ENCODE results near the gene ZNF705A.
A peak's percentile ranks its signal among the peaks of the same experiment; 100 is the strongest.
"Not testable (repeated sequence)": the region's sequence is repeated elsewhere in the genome, so short reads cannot be mapped to it uniquely, and the experiment has no call there.

ZNF705A gene

GRCh38 chr12:8156845-8157244 is at the start of gene ZNF705A:
TSS of gene ZNF705A (plus strand) at chr12:8157015. CDS start at chr12:8172626, 15,611 bp downstream.
- DNase-seq, result no peak

- peak; percentile 4 for DNase-seq
Observed at GRCh38 chr12:8108808-8109398, 47.9 kb upstream of the ZNF705A start.

DNA sequence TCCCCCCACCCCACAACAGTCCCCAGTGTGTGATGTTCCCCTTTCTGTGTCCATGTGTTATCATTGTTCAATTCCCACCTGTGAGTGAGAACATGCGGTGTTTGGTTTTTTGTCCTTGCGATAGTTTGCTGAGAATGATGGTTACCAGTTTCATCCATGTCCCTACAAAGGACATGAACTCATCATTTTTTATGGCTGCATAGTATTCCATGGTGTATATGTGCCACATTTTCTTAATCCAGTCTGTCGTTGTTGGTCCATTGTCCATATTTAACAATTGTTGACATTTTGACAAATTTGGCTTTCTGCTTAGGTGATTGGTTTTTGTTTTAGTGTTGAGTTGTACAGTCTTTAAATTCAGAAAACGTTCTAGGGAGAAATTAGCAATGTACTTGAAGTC is 43.7 kb upstream of the ZNF705A start:
- not testable (repeated sequence) for DNase-seq

DNA sequence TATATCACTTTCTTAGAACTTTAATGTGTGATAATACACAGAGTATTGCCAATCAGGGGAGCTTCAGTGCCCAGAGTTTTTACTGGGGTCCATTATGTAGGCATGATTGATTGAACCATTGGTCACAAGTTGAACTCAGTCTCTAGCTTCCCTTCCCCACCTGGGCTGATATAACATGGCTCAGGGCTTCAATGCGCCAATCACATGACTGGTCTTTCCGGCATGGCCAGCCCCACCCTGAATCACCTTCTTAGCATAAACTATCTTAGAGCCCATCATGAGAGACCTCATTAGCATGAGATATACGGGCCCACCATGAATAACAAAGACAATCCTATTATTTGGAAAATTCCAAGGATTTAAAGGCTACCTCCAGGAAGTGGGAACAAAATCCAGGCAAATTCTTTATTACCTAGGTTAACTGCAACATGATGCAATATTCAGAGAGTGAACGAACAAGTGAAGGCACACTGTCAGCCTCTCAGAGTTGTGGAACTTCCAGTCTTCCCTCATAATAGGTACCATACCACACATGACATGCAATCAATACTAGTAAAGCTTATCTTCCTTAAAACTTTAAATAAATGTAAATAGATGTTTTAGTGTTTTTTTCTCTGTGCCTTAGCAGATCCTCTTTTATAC is 36.6 kb upstream of the ZNF705A start:
- DNase-seq, result no peak

DNA sequence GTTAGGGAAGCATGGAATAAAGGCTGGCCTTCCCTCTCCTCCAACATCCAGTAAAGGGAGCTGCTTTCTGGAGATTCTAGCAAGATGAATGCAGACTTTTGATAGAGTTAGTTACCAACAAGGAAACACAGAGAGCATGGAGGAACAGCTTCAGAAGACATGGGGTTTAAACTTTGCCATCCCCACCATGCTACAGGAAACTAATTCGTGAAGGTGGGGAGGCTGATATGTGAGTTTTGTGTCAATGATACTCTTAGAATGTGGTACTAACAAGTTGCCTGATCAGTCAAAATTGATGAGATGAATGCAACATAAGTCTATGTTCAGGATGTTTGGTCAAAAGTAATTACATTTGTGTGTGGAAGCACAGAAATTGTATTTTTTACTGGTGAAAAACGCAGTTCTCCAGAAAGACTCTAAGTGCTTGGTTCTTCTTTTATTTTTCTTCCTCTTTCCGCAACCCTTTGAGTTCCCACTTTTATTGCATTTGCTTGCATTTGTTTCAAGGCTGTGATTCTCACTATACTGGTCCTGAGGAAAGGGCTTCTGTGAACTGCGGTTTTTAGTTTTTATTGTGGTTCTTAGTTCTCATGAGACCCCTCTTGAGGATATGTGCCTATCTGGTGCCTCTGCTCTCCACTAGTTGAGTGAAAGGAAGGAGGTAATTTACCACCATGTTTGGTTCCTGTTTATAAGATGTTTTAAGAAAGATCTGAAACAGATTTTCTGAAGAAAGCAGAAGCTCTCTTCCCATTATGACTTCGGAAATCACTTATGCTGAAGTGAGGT is 33.5 kb upstream of the ZNF705A start, which contains the start of gene CLEC4A:
TSS of gene CLEC4A (plus strand) at position 494 of the 789 bp plus-strand sequence. CDS start at position 756, 262 bp downstream.
- DNase-seq, result no peak

DNA sequence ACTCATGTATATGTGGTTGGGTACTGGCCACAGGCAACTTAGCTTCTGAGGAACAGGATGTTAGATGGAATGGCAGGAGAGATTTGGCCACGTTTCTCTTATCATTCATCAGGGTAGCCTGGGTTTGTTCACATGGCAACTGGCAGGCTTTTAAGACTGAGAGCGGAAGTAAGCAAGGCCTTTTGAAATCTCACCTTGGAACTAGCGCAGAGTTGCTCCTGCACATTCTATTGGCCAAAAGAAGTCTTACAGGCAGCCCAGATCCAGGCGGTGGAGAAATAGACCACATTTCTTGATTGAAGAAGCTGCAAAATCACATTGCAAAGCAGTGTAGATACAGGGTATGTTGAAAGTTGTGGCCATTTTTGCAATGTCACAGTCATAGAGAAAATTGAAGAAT is 29.7 kb upstream of the ZNF705A start:
- DNase-seq, result no peak

DNA sequence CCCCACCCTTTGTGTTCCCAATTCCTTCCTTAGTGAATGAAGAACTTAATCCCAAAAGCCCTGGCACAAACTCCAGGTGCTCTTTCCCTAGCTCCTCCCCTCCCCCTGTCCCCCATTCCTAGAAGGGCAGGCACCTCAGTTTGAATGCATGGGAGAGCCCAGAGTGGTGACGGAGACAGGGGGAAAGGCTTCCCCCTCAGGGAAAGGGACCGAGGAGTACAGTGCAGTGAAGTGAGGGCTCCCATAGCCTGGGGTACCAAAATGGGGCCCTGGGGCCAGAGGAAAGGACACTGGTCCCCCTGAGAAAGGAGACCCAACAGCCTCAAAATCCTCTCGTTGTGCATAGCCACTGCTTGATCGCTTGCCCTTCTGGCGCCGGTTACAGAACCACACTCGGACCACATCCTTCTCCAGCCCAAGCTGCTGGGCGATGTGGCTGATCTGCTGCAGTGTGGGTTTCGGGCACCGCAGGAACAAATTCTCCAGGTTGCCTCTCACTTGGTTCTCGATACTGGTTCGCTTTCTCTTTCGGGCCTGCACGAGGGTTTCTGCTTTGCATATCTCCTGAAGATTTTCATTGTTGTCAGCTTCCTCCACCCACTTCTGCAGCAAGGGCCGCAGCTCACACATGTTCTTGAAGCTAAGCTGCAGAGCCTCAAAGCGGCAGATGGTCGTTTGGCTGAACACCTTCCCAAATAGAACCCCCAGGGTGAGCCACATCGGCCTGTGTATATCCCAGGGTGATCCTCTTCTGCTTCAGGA is 23.0 kb upstream of the ZNF705A start:
- DNase-seq, result not testable (repeated sequence)

DNA sequence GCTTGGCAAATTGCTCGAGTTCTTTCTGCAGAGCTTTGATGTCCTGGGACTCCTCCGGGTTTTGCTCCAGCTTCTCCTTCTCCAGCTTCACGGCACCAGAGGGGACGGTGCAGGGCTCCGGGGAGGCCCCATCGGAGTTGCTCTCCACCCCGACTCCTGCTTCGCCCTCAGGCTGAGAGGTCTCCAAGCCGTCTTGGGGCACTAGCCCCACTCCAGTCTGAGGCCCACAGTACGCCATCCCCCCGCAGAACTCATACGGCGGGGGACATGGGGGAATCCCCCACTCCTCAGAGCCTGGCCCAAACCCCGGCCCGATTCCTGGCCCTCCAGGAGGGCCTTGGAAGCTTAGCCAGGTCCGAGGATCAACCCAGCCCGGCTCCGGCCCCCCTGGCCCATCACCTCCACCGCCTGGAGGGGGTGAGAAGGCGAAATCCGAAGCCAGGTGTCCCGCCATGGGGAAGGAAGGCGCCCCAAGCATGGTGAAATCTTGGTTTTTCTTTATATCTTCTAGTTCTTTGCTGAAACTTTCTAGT is 22.4 kb upstream of the ZNF705A start:
- DNase-seq, result not testable (repeated sequence)

DNA sequence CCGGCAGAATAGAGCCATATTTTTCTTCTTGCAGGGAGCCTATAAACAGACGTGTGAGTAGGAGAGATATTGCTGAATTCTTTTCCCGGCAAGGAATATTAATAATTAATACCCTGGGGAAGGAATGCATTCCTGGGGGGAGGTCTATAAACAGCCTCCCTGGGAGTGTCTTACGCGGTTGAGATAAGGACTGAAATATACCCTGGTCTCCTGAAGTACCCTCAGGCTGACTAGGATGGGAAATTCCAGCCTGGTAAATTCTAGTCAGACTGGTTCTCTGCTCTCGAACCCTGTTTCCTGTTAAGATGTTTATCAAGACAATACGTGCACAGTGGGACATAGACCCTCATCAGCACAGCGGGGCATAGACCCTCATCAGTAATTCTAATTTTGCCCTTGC is 15.2 kb upstream of the ZNF705A start:
- DNase-seq, result not testable (repeated sequence)

- DNase-seq, result no peak
Observed at GRCh38 chr12:8143261-8143660, 13.6 kb upstream of the ZNF705A start.

DNA sequence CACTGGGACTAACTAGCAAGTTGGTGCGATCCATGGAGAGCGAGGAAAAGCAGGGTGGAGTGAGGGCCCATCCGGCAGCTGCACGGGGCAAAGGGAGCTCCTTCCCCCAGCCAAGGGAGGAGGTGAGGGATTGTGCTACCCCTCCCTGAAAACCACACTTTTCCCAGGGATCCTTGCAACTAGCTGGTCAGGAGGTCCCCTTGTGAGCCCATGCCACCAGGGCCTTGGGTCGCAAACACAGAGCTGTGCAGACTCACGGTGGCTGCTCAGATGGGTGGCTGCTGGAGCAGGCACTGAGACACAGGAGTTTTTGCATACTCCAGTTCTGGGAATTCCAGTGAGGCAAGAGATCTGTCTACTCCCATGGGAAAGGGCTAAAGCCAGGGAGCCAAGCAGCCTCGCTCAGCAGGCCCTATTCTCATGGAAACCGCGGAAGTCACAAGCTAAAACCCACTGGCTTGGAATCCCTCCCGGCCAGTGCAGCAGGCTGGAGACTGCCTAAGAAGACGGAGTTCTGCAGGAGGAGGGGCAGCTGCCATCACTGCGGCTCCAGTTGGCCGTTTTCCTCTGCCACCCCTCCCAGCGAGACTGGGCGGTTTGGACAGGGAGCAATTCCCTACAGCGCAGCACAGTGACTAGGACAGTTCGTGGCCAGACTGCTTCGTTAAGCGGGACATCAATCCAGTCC is 10.9 kb upstream of the ZNF705A start:
- DNase-seq, result no peak

DNA sequence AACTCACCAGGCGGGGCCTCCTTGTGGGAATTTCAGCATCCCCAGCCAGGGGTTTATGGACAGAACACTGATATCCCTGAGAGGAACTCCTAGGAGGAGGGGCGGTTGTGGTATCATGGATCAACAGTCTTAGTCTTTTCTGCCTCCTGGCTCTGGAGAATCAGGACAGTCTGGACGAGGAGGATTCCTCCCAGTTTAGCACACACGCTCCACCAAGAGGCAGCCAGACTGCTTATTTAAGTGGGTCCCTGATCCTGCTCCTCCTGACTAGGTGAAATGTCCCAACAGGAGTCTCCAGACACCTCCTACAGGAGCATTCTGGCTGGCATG is 10.4 kb upstream of the ZNF705A start:
- no peak for DNase-seq

GRCh38 chr12:8154526-8154925 is 2.3 kb upstream of the ZNF705A start:
- no peak for DNase-seq

- no peak for DNase-seq
Observed at GRCh38 chr12:8156416-8156815, 399 bp upstream of the ZNF705A start.

DNA sequence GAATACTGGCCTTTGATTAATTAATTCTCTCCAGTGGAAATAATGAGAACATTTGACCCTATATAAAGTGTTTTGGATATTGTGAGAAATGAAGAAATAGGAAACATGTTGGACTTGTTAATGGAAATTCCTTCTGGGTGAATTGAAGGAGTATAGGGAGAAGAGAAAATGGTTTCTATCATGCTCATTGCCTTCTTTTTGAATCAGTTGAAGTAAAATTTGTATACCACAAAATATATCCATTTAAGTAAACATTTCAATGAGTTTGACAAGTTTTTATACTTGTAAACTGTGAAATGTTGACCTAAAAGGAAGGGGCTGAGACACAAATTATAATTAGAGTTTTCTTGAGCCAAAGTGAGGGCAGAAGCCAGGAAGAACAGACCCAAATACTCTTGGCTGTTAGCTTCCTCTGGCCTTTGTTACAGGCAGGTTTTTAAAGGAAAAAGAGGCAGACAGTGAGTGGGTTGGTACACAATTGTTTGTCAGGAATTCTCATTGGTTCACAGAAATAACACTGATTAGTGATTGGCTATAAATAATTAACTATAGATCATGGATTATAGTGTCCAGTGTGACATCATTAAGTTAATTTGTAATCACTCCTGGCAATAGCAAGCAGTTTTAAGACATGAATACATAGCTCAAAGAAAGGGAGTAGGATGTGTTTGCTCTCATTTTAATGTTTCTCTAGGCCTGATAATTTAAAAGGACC is 826 bp downstream of the ZNF705A start:
- no peak for DNase-seq

- not testable (repeated sequence) for DNase-seq
Observed at GRCh38 chr12:8172911-8173310, 16.1 kb downstream of the ZNF705A start.

GRCh38 chr12:8179989-8180585 is 23.3 kb downstream of the ZNF705A start:
- not testable (repeated sequence) for DNase-seq

- DNase-seq, result not testable (repeated sequence)
Observed at GRCh38 chr12:8181271-8181670, 24.5 kb downstream of the ZNF705A start.

DNA sequence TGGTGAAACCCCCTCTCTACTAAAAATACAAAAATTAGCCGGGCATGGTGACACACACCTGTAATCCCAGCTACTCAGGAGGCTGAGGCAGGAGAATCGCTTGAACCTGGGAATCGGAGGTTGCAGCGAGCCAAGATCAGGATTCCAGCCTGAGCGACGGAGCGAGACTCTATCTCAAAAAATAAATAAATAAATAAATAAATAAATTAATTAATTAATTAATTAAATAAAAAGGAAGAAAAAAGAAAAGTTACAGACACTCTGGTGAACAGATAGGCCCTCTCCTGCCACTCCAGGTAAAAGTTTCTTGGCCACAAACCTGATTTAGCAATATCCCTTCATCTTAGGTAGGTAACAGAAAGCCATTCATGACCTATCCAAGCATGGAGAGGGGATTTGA is 26.1 kb downstream of the ZNF705A start:
- not testable (repeated sequence) for DNase-seq

DNA sequence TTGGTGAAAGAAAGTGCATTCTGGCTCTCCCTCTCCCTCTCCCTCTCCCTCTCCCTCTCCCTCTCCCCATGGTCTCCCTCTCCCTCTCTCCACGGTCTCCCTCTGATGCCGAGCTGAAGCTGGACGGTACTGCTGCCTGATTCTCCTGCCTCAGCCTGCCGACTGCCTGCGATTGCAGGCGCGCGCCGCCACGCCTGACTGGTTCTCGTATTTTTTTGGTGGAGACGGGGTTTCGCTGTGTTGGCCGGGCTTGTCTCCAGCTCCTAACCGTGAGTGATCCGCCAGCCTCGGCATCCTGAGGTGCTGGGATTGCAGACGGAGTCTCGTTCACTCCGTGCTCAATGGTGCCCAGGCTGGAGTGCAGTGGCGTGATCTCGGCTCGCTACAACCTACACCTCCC is 26.5 kb downstream of the ZNF705A start:
- DNase-seq, result not testable (repeated sequence)

DNA sequence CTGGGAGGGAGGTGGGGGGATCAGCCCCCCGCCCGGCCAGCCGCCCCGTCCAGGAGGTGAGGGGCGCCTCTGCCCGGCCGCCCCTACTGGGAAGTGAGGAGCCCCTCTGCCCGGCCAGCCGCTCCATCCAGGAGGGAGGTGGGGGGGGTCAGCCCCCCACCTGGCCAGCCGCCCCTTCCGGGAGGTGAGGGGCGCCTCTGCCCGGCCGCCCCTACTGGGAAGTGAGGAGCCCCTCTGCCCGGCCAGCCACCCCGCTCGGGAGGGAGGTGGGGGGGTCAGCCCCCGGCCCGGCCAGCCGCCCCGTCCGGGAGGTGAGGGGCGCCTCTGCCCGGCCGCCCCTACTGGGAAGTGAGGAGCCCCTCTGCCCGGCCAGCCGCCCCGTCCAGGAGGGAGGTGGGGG is 27.4 kb downstream of the ZNF705A start:
- not testable (repeated sequence) for DNase-seq

Data from NCI-H187 treated with DMSO at 0.1 percent for 48 hours (cell line).